Middle frontal gyrus (tissue), 1 donor: ENCODE measurements around the gene APBA1.

Source experiments
- DNase-seq: peaks from one replicate; pipeline ENCODE4 v3.0.0-alpha.2; 2015; ENCODE audit warnings: low spot score; ENCODE audit errors: extremely low spot score

Gene APBA1

DNA sequence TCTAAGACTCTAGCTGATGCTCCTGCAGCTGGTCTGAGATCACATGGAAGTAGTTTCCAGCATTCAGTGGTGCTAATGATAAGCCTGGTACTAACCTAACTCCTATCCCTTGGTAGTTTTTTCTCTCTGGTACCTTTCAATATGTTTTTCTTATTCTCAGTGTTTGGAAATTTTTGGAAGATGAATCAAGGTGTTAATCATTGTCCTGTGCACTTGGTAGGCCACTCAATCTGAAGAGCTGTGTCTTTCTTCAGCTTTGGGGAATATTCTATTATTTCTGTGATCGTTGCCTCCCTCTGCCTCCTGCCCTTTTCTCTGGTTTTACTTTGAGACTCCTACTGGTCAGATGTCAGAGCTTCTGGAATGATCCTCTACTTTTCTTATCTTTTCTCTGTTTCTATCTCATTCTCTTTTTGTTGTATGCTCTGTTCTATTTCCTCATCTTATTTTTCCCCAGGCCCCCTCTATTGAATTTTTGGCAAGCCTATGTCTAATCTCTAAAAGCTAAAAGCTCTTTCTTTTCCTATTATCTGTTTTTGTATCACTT, 136.8 kb downstream of the APBA1 start:
- DNase-seq = no peak

- no peak for DNase-seq
These were observed 139.8 kb downstream of the APBA1 start for GRCh38 chr9:69532396-69532795.

GRCh38 chr9:69527454-69527853, 144.7 kb downstream of the APBA1 start:
- no peak for DNase-seq

GRCh38 chr9:69526699-69527098, 145.5 kb downstream of the APBA1 start:
- no peak for DNase-seq

DNA sequence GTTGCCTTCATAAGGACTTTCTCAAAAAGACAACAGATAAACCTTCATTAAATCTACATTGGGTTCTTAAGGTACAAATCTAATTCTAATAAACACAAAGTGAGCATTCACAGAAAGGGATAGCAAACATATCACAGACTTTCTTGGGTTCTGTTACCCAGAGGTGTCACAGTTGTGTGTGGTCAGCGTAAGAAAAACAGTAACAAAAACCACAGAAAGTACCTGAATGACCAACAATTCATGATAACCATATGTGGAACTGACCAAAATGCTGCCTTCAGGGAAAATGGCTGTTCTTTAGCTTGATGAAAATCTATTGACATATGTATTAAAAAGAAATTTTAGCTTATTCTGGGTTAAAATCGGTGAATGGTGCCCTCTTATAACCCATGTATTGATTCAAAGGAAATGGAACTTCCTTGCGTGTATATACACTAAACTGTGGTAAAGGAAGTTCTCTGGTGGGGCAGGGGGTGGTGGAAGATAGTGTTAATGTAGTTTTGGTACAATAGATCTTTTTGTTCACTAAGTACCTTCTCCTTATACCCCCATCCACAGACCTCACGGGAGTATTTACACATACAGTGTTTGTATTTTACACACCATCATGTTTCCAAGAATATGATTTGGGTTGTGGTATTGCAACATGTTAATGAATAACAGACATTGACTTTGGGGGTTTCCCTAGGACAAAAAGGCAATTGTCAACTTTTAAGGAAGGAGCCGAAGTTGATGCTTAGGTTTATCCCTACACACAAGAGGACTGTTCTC, 152.5 kb downstream of the APBA1 start:
- no peak for DNase-seq

GRCh38 chr9:69516353-69517322, 155.5 kb downstream of the APBA1 start:
- no peak for DNase-seq

DNA sequence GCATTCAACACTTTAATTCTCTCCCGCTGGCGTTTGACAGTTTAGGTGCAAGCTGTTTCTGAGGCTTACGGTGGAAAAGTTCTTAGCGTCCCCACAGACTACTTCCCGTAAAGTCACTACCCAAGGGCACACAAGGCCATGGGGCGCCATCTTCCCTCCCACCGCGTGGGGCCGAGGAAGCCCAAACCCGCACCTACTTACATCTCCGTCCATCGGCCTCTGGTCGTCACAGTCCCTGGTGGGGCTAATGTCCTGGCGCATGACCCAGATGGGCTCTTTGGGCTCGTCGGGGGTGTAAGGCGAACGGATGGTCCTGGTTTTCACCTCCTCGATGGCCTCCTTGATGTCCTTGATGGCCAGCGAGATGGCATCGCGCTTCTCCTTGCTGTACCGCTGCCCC, 156.4 kb downstream of the APBA1 start:
- no peak for DNase-seq

GRCh38 chr9:69513141-69513820, 158.9 kb downstream of the APBA1 start:
- DNase-seq = no peak

DNA sequence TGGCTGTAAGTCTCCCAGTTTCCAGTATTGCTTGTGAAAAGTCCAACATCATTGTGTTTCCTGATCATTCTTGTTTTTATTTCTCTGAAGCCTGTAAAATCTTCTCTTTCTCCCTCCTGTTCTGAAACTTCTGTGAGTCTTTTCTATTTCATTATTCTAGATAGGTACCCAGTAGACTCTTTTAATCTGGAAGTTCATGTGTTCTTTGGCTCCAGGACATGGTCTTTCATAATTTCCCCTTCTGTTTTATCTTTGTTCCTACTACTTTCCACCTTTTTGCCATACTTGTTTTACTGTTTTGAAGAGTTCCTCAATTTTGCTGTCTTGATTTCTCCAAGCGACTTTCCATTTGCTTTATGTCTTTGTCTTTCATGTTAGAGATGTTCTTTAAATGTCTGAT, 168.1 kb downstream of the APBA1 start:
- DNase-seq = no peak

GRCh38 chr9:69502671-69503301, 169.4 kb downstream of the APBA1 start:
- no peak for DNase-seq

DNA sequence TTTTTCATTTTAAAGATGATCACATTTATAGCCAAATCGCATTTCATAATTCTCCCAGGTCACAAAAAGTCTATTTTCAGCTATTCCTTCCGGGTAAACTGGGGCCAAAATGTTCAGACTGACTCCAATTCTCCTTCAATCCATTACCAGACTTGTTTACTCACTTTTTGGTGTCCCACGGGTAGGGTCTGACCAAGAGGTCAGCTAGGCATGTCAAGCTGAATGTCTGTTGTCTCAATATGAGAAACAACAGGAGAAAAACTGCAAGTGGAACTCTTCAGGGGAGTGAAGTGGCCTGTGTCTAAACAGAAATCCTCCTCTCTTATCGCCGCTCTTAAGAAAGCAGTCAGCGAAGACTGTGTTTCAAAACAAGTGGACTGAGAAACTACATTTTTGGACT, 171.3 kb downstream of the APBA1 start:
- no peak for DNase-seq

GRCh38 chr9:69499959-69500358, 172.2 kb downstream of the APBA1 start:
- no peak for DNase-seq

- no peak for DNase-seq
These were observed 172.8 kb downstream of the APBA1 start for GRCh38 chr9:69499407-69499806.

- DNase-seq = no peak
These were observed 173.7 kb downstream of the APBA1 start for GRCh38 chr9:69498470-69498869.

DNA sequence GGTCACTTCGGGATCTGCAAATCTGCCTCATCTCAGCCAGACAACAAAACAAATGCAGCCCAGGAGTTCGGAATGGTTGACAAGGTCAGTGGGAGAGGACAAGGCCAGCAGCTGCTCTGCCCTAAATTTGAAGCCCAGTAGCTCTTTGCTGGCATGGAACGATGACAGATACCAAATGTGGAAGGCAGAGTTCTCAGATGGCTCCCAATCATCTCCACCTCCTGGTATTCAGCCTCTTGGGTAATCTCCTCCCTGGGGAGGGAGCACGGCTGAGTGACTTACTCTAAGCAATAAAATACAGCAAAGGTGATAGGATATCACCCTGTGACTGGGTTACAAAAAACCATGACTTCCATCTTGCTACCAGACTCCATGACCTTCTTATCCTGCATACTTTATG, 174.4 kb downstream of the APBA1 start:
- DNase-seq = no peak

DNA sequence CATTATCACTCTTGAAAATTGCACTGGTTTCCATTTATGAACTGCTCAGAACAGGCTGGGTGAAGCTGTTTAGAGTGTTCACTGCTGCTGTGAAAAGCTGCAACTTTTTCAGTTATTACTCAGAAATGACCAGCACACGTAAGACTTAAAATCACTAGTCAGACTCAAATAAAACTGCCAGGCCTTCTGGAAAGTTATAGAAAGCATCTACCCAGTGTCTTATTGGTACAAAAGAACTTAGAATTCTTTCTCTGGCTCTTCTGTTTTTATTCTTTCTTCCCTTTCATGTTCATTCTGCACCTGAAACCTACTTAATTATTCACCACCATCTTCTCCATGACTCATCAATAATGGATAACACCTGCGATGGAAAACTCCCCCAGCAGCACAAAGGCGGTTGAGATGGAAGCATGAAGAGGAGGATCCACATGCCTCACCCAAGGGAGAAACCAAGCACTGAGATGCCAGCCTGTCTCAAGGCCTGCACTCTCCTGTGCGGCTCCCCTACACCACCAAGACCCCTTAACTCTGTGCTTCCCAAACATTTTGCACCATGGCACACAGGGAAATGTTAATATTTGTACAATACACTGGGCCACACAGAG, 175.2 kb downstream of the APBA1 start:
- no peak for DNase-seq

- DNase-seq = no peak
These were observed 176.9 kb downstream of the APBA1 start for GRCh38 chr9:69495296-69495695.

GRCh38 chr9:69494763-69495162, 177.4 kb downstream of the APBA1 start:
- DNase-seq = no peak

GRCh38 chr9:69494208-69494607, 178.0 kb downstream of the APBA1 start:
- DNase-seq = no peak

DNA sequence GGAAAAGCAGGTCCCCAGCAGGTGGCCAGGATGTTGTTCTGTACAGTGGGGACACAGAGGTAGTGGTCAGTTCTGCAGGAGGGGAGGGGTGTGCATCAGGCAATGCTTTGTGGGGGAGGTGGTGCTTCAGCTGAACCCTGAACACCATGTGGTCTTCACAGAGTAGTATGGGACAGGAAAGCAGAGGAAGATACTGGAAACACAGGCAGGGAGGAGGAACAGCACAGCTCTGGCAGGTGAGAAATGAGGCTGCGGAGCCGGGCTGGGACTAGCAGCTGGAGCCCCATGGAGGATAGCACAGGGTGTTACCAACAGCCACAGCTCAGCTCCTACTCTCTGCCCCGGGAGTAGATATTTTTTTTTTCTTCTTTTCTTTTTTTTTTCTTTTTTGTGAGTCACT, 185.7 kb downstream of the APBA1 start:
- no peak for DNase-seq

GRCh38 chr9:69485466-69485865, 186.7 kb downstream of the APBA1 start:
- DNase-seq = no peak
